Measurements from ENCODE around the gene MEGF8.

MEGF8 gene

DNA sequence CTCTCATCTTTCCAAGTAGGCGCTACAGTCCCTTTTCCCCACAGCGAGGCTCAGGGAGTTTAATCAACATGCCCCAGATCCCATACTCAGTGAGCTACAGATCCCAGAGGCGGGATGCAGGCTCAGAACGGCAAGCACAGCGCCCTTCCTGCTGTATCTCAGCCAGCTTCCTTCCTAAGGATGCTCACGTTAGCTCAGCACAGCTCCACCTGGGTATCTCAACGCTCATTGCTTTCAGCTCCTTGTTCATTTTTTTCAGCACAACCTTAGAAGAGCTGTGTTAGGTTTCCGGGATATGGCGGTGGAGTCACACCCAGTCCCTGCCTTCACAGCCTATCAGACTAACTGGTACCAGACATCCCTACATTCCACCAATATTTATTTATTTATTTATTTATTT, 3.1 kb upstream of the MEGF8 start:
- no CpG with 5 or more reads among the region's 9 CpGs for WGBS (ENCODE audit: insufficient coverage, insufficient read length)
- no peak for DNase-seq (ENCODE audit: low read depth, low spot score)
- H3K36me3 ChIP-seq (ENCODE audit: control insufficient read depth, insufficient read depth, low read length) = no peaks in the 10 kb centered on the region

DNA sequence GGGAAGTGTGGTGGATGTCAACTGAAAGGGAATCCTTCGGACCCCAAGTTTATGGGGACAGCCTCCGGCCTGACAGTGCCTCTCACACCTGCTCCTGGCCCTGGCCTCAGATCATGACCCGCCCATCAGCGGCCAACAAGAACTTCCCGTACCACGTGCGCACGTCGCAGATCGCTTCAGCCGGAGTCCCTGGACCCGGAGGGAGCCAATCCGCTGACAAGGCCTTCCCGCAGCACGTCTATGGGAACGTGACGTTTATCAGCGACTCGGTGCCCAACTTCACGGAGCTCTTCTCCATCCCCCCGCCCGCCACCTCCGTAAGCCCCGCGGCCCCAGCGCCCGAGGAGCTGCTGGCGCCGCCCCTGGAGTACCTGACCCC, 2.0 kb upstream of the MEGF8 start:
- H3K4me1 ChIP-seq (ENCODE audit: control insufficient read depth, insufficient read depth, low read length) = no peaks in the 10 kb centered on the region
- no peak for DNase-seq (ENCODE audit: low read depth, low spot score)
- no peaks in the 10 kb centered on the region for H3K9me3 ChIP-seq (ENCODE audit: control insufficient read depth, insufficient read depth, low read length)
- WGBS (ENCODE audit: insufficient coverage, insufficient read length) = no CpG with 5 or more reads among the region's 29 CpGs
- no peaks in the 10 kb centered on the region for H3K27me3 ChIP-seq (ENCODE audit: control insufficient read depth, insufficient read depth, low read length)
- no peaks in the 10 kb centered on the region for H3K36me3 ChIP-seq (ENCODE audit: control insufficient read depth, insufficient read depth, low read length)
- H3K4me3 ChIP-seq (ENCODE audit: low read length) = peak overlapping the region; percentile 55; the same call in 1 of the 2 replicates
- H3K27ac ChIP-seq (ENCODE audit: low read length) = no peak overlapping the region

More for the DNA sequence above, 3.1 kb upstream of the MEGF8 start:
- Histone ChIP-seq H3K9me3 (ENCODE audit: control insufficient read depth, insufficient read depth, low read length) (no peaks in the 10 kb centered on the region), H3K27me3 (ENCODE audit: control insufficient read depth, insufficient read depth, low read length) (no peaks in the 10 kb centered on the region), H3K27ac (ENCODE audit: low read length) (no peak overlapping the region), H3K4me1 (ENCODE audit: control insufficient read depth, insufficient read depth, low read length) (no peaks in the 10 kb centered on the region), H3K4me3 (ENCODE audit: low read length) (no peak overlapping the region)

DNA sequence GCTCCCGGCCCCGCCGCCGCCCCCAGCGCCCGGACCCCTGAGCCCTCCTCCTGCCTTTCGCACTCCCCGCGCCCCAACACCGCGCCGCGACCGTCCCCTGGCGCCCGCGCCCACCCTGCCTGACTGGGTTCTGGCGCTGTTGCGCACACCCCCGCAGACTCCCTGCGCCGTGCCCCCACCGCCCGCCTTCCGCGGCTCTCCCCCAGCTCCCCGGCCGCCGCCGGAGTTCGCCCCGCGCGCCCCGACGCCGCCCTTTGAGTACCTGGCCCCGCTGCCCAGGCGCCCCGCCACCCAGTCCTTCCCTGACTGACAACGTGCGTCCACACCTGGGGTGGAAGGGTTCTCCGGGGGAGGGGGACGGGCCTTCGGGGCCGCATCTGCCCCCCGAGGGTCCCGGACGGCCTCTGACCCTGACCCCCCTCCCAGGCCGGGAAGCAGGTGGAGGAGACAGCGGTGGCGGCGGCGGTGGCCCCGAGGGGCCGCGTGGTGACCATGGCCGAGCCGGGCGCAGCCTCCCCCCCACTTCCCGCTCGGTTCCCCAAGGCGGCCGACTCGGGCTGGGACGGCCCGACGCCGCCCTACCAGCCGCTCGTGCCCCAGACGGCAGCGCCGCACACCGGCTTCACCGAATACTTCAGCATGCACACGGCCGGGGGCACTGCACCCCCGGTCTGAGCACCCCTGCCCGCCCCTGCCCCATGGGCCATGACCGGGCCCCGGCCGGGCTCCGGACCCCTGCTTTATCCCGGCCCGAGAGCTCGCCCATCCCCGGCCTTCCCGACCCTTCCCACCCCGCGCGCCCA, 1.4 kb upstream of the MEGF8 start:
- Histone ChIP-seq H3K27me3 (ENCODE audit: control insufficient read depth, insufficient read depth, low read length) (no peaks in the 10 kb centered on the region), H3K36me3 (ENCODE audit: control insufficient read depth, insufficient read depth, low read length) (no peaks in the 10 kb centered on the region), H3K27ac (ENCODE audit: low read length) (no peak overlapping the region), H3K4me3 (ENCODE audit: low read length) (peak overlapping the region; percentile 55), H3K4me1 (ENCODE audit: control insufficient read depth, insufficient read depth, low read length) (no peaks in the 10 kb centered on the region), H3K9me3 (ENCODE audit: control insufficient read depth, insufficient read depth, low read length) (no peaks in the 10 kb centered on the region)
- DNase-seq (ENCODE audit: low read depth, low spot score) = no peak
- WGBS (ENCODE audit: insufficient coverage, insufficient read length) = no CpG with 5 or more reads among the region's 92 CpGs

- no peaks in the 10 kb centered on the region for H3K9me3 ChIP-seq (ENCODE audit: control insufficient read depth, insufficient read depth, low read length)
- H3K4me3 ChIP-seq (ENCODE audit: low read length) = peak overlapping the region; percentile 55; the same call in 1 of the 2 replicates
- H3K36me3 ChIP-seq (ENCODE audit: control insufficient read depth, insufficient read depth, low read length) = no peaks in the 10 kb centered on the region
- no peak for DNase-seq (ENCODE audit: low read depth, low spot score)
- no peaks in the 10 kb centered on the region for H3K4me1 ChIP-seq (ENCODE audit: control insufficient read depth, insufficient read depth, low read length)
- WGBS (ENCODE audit: insufficient coverage, insufficient read length) = no CpG with 5 or more reads among the region's 38 CpGs
- no peak overlapping the region for H3K27ac ChIP-seq (ENCODE audit: low read length)
- no peaks in the 10 kb centered on the region for H3K27me3 ChIP-seq (ENCODE audit: control insufficient read depth, insufficient read depth, low read length)
These were observed 654 bp upstream of the MEGF8 start for GRCh38 chr19:42324655-42325307.

GRCh38 chr19:42325896-42326771, 699 bp downstream of the MEGF8 start:
- Histone ChIP-seq H3K27me3 (ENCODE audit: control insufficient read depth, insufficient read depth, low read length) (no peaks in the 10 kb centered on the region), H3K4me3 (ENCODE audit: low read length) (peak overlapping the region; percentile 66), H3K9me3 (ENCODE audit: control insufficient read depth, insufficient read depth, low read length) (no peaks in the 10 kb centered on the region), H3K27ac (ENCODE audit: low read length) (no peak overlapping the region), H3K36me3 (ENCODE audit: control insufficient read depth, insufficient read depth, low read length) (no peaks in the 10 kb centered on the region), H3K4me1 (ENCODE audit: control insufficient read depth, insufficient read depth, low read length) (no peaks in the 10 kb centered on the region)
- WGBS (ENCODE audit: insufficient coverage, insufficient read length) = no CpG with 5 or more reads among the region's 37 CpGs
- DNase-seq (ENCODE audit: low read depth, low spot score) = no peak

DNA sequence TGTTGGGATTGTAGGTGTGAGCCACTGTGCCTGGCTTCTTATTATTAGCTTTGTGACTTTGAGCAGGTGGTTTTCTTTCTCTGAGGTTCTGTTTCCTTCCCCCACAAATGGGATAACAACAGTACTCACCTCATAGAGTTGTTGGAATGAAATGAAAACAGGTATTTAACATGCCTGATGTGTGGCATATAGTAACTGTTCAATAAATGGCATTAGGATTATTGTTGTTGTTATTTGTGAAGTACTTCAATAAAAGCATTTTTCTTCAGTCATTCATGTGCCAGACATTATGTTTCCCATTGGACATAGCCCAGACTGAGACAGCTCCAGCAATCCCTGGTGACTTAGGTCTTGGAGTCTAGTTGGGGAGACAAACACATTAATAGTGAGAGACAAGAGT, 1.5 kb downstream of the MEGF8 start:
- H3K27me3 ChIP-seq (ENCODE audit: control insufficient read depth, insufficient read depth, low read length) = no peaks in the 10 kb centered on the region
- no peaks in the 10 kb centered on the region for H3K4me1 ChIP-seq (ENCODE audit: control insufficient read depth, insufficient read depth, low read length)
- no peaks in the 10 kb centered on the region for H3K36me3 ChIP-seq (ENCODE audit: control insufficient read depth, insufficient read depth, low read length)
- no peaks in the 10 kb centered on the region for H3K9me3 ChIP-seq (ENCODE audit: control insufficient read depth, insufficient read depth, low read length)
- no peak overlapping the region for H3K27ac ChIP-seq (ENCODE audit: low read length)
- no peak overlapping the region for H3K4me3 ChIP-seq (ENCODE audit: low read length)
- DNase-seq (ENCODE audit: low read depth, low spot score) = no peak

GRCh38 chr19:42327381-42327780, 1.9 kb downstream of the MEGF8 start:
- no peaks in the 10 kb centered on the region for H3K36me3 ChIP-seq (ENCODE audit: control insufficient read depth, insufficient read depth, low read length)
- H3K4me3 ChIP-seq (ENCODE audit: low read length) = no peak overlapping the region
- H3K27ac ChIP-seq (ENCODE audit: low read length) = no peak overlapping the region
- H3K27me3 ChIP-seq (ENCODE audit: control insufficient read depth, insufficient read depth, low read length) = no peaks in the 10 kb centered on the region
- no peaks in the 10 kb centered on the region for H3K4me1 ChIP-seq (ENCODE audit: control insufficient read depth, insufficient read depth, low read length)
- no CpG with 5 or more reads among the region's 5 CpGs for WGBS (ENCODE audit: insufficient coverage, insufficient read length)
- no peaks in the 10 kb centered on the region for H3K9me3 ChIP-seq (ENCODE audit: control insufficient read depth, insufficient read depth, low read length)
- no peak for DNase-seq (ENCODE audit: low read depth, low spot score)

GRCh38 chr19:42328106-42328505, 2.7 kb downstream of the MEGF8 start:
- DNase-seq (ENCODE audit: low read depth, low spot score) = no peak
- no peaks in the 10 kb centered on the region for H3K27me3 ChIP-seq (ENCODE audit: control insufficient read depth, insufficient read depth, low read length)
- H3K27ac ChIP-seq (ENCODE audit: low read length) = no peak overlapping the region
- no peaks in the 10 kb centered on the region for H3K36me3 ChIP-seq (ENCODE audit: control insufficient read depth, insufficient read depth, low read length)
- no peaks in the 10 kb centered on the region for H3K9me3 ChIP-seq (ENCODE audit: control insufficient read depth, insufficient read depth, low read length)
- H3K4me1 ChIP-seq (ENCODE audit: control insufficient read depth, insufficient read depth, low read length) = no peaks in the 10 kb centered on the region
- WGBS (ENCODE audit: insufficient coverage, insufficient read length) = no CpG with 5 or more reads among the region's 1 CpG
- no peak overlapping the region for H3K4me3 ChIP-seq (ENCODE audit: low read length)

GRCh38 chr19:42328854-42329253, 3.4 kb downstream of the MEGF8 start:
- WGBS (ENCODE audit: insufficient coverage, insufficient read length) = no CpG with 5 or more reads among the region's 2 CpGs
- H3K36me3 ChIP-seq (ENCODE audit: control insufficient read depth, insufficient read depth, low read length) = no peaks in the 10 kb centered on the region
- H3K4me3 ChIP-seq (ENCODE audit: low read length) = no peak overlapping the region
- H3K4me1 ChIP-seq (ENCODE audit: control insufficient read depth, insufficient read depth, low read length) = no peaks in the 10 kb centered on the region
- H3K9me3 ChIP-seq (ENCODE audit: control insufficient read depth, insufficient read depth, low read length) = no peaks in the 10 kb centered on the region
- DNase-seq (ENCODE audit: low read depth, low spot score) = no peak
- no peak overlapping the region for H3K27ac ChIP-seq (ENCODE audit: low read length)
- H3K27me3 ChIP-seq (ENCODE audit: control insufficient read depth, insufficient read depth, low read length) = no peaks in the 10 kb centered on the region

DNA sequence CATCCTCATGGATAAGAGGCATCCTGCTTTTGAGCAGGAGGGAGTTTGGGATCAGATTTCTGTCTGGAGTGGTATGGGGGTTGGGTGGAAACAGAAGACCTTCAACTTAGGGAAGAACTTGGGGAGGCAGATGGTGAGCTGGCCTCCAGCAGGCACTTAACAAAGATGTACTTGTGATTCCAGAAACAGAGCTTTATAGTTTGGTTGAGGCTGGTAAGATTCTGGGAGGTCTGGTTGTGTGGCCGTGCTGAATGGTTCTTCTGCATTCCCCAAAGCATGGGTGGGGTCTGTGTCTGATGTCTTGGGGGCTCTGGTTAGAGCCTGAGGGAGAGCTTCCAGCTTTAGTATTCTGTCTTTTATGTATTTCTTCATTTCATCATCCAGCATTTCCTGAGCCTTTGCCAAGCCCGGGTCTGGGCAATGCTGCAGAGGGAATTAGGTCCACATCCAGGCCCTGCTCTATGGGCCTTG, 4.8 kb downstream of the MEGF8 start:
- no peaks in the 10 kb centered on the region for H3K27me3 ChIP-seq (ENCODE audit: control insufficient read depth, insufficient read depth, low read length)
- DNase-seq (ENCODE audit: low read depth, low spot score) = no peak
- H3K36me3 ChIP-seq (ENCODE audit: control insufficient read depth, insufficient read depth, low read length) = no peaks in the 10 kb centered on the region
- no CpG with 5 or more reads among the region's 2 CpGs for whole genome bisulfite sequencing (ENCODE audit: insufficient coverage, insufficient read length)
- H3K4me1 ChIP-seq (ENCODE audit: control insufficient read depth, insufficient read depth, low read length) = no peaks in the 10 kb centered on the region
- H3K4me3 ChIP-seq (ENCODE audit: low read length) = no peak overlapping the region
- H3K9me3 ChIP-seq (ENCODE audit: control insufficient read depth, insufficient read depth, low read length) = no peaks in the 10 kb centered on the region
- H3K27ac ChIP-seq (ENCODE audit: low read length) = no peak overlapping the region
